ENCODE measurements around the gene SH3BP4.

GRCh38 chr2:235041918-235042575 is 90.2 kb downstream of the SH3BP4 start:
- no peak for TF ChIP-seq POLR2A (IDR thresholded peaks at IDR 0.05; ENCODE audit: low read length)
- TF ChIP-seq GATA1 (IDR thresholded peaks at IDR 0.05; ENCODE audit: low read depth, low read length), result no peak

Measured in erythroblast (primary cell).